ENCODE data around the gene RBL2.
A peak's percentile ranks its signal among the peaks of the same experiment; 100 is the strongest.

RBL2 gene

DNA sequence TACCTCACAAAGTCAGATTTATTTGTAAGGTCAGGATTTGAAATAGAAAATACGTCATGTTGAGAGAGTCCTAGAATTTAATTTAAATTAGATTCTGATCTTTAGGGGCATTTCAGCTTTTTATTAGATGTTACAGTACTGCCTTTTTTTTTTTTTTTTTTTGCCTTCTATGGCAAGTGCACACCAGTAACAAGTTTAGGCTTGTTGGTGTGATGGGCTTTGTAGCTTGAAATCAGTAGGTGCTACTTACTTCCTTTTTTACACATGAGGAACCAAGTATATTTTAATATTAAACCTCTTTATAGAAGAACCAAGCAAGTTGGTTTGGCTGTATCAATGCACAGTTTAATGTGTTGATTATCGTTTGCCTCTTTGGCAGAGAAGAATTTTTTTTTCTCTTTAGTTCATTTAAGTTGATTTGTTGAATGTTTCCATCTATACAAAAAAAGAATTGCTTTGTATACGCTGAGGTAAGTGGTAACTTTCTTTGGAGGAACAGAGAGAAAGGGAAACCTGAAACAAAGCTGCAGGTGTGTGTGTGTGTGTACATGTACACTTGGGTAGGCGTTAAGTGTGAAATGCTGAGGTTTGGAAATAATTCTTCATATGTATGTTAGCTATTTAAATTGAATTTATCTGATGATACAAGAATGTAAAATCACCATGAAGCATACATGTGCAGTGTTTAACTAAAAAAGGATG is 15.7 kb downstream of the RBL2 start:
- DNase-seq (ENCODE audit: extremely low read depth, low read depth): no peak

DNA sequence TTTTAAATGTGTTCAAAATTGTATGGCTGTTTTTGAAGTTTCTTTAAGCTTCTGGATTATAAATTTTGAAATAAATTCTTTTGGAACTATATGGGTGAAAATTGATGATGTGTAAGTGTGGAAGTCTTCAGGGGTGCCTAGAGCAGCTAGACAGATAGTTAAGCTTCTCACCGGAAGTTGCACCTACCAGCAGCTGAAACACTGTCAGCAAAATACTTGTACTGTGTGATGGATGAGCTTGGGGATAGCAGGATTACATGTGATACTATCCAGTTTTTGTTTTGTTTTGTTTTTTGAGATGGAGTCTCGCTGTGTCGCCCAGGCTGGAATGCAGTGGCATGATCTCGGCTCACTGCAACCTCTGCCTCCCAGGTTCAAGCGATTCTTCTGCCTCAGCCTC is 19.7 kb downstream of the RBL2 start:
- H3K4me3 ChIP-seq (replicated peaks; ENCODE audit: low read depth, low read length): no peak overlapping the region
- no peak for DNase-seq (ENCODE audit: extremely low read depth, low read depth)
- TF ChIP-seq, protein P1, sequence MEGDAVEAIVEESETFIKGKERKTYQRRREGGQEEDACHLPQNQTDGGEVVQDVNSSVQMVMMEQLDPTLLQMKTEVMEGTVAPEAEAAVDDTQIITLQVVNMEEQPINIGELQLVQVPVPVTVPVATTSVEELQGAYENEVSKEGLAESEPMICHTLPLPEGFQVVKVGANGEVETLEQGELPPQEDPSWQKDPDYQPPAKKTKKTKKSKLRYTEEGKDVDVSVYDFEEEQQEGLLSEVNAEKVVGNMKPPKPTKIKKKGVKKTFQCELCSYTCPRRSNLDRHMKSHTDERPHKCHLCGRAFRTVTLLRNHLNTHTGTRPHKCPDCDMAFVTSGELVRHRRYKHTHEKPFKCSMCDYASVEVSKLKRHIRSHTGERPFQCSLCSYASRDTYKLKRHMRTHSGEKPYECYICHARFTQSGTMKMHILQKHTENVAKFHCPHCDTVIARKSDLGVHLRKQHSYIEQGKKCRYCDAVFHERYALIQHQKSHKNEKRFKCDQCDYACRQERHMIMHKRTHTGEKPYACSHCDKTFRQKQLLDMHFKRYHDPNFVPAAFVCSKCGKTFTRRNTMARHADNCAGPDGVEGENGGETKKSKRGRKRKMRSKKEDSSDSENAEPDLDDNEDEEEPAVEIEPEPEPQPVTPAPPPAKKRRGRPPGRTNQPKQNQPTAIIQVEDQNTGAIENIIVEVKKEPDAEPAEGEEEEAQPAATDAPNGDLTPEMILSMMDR (IDR thresholded peaks at IDR 0.05; ENCODE audit: low read depth, low read length, missing control alignments): no peak

More for the DNA sequence above, 15.7 kb downstream of the RBL2 start:
- H3K4me3 ChIP-seq (replicated peaks; ENCODE audit: low read depth, low read length): no peak overlapping the region
- TF ChIP-seq, protein P1 (IDR thresholded peaks at IDR 0.05; ENCODE audit: low read depth, low read length, missing control alignments): no peak

DNA sequence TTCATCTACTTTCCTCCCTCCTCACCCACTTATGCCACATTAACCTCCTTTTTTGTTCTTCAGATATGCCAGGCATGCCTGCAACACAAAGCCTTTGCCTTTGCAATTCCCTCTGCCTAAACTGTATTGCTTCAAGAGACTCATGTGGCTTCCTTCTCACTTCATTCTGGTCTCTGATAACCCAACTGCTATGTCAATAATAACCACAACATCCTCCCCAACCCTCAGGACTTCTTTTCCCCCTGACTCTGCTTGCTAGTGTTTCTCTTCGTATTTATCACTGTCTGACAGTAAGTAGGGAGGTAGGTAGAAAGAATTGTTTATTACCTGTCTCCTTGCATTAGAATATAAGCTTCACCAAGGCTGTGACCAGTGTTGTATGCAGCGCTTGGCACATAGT is 22.4 kb downstream of the RBL2 start:
- no peak for DNase-seq (ENCODE audit: extremely low read depth, low read depth)
- TF ChIP-seq, protein P1 (IDR thresholded peaks at IDR 0.05; ENCODE audit: low read depth, low read length, missing control alignments): no peak
- H3K4me3 ChIP-seq (replicated peaks; ENCODE audit: low read depth, low read length): no peak overlapping the region

DNA sequence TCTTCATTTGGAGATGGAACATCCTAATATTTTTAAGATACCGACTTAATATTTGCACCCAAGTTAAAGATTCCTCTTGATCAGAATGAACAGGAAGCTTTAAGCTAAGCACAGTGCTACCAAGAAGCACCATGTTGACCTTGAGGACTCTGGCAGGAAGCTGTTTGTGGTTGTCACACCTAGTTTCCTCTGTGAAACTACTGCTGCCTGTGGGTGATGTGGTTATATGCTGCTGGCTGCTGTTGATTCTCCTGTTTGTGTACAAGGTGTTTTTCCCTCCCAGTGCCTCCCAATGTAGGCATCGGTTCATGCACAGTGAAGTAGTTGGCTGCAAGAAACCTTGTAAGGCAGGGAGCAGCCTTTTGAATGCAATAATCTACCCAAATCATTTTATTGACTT is 23.4 kb downstream of the RBL2 start:
- TF ChIP-seq, protein P1 (IDR thresholded peaks at IDR 0.05; ENCODE audit: low read depth, low read length, missing control alignments): no peak
- no peak overlapping the region for H3K4me3 ChIP-seq (replicated peaks; ENCODE audit: low read depth, low read length)
- DNase-seq (ENCODE audit: extremely low read depth, low read depth): no peak

DNA sequence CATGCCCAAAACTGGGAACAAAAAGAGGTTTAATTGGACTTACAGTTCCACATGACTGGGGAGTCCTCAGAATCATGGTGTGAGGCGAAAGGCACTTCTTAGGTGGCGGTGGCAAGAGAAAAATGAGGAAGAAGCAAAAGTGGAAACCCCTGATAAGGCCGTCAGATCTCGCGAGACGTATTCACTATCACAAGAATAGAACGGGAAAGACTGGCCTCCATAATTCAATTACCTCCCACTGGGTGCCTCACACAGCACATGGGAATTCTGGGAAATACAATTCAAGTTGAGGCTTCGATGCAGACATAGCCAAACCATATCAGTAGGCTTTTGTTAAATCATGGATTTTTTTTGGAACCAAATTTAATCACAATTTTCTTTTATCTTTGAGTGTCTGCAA is 24.4 kb downstream of the RBL2 start:
- no peak overlapping the region for H3K4me3 ChIP-seq (replicated peaks; ENCODE audit: low read depth, low read length)
- no peak for DNase-seq (ENCODE audit: extremely low read depth, low read depth)
- TF ChIP-seq, protein P1 (IDR thresholded peaks at IDR 0.05; ENCODE audit: low read depth, low read length, missing control alignments): no peak

DNA sequence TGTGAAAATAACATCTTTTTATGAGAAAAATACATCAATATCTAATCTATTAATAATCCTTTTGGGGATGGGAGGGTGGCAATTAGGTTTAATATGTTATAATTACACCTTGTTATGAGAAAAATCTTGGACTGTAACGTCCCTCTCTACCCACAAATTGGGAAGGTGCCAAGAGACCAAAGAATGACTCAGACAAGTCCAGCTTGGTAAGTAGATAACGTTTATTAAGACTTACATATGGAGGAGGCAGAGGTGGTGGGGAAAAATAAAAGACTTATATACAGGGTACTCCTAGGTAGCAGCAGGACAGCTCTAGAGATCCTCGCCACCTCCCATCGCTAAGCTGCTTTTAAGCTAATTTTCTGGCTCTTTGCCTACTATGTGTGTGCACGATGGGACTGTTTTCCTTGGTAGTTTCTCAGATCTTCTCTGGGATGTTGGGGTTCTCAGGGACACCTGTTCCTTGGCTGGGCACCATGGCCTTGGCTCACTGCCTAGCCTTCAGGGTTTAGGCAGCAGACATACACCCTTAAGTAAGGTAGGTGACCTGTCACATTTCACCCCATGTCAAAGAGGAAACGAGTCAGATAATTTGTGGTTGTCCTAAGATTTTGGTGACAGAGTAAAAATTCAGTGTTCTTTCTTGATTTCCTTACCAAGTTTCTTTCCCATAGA is 31.5 kb downstream of the RBL2 start:
- no peak overlapping the region for H3K4me3 ChIP-seq (replicated peaks; ENCODE audit: low read depth, low read length)
- DNase-seq (ENCODE audit: extremely low read depth, low read depth): peak; percentile 29
- TF ChIP-seq, protein P1 (IDR thresholded peaks at IDR 0.05; ENCODE audit: low read depth, low read length, missing control alignments): no peak
